H1 (cell line): ENCODE data around the gene ADPRHL1. TPM values are rescaled to one million over a fixed set of nuclear protein-coding genes. Genes with fewer than 3 reads are reported as not detected.

ENCODE experiments used
- CTCF ChIA-PET: fragments of 300-600 bp; sonication (Branson Sonifier 250); formaldehyde crosslinking; loops from one replicate; lab custom pipeline; 2021; ENCODE audit not compliant: partially characterized antibody; lab: Charles Lee
- POLR2A ChIA-PET: fragments of 300-600 bp; sonication (Branson Sonifier 250); formaldehyde crosslinking; loops from one replicate; lab custom pipeline; 2021; ENCODE audit warnings: inconsistent platforms; ENCODE audit not compliant: partially characterized antibody; lab: Charles Lee
- DNase-seq, 2 experiments: peaks; one replicate each; pipeline versions ENCODE4 v3.0.0 to v3.0.0-alpha.2; 2010 to 2022; ENCODE audit warnings: low spot score in 2 of 2, low read depth in 1 of 2, mixed read lengths in 1 of 2
- FAIRE-seq: peaks from 2 replicates; lab custom pipeline; 2011; peaks lifted over from hg19 to GRCh38; lab: Jason Lieb, UNC
- H2AFZ ChIP-seq: 2 replicates; pipeline ENCODE4 v1.8.1; 2012; ENCODE audit warnings: low read length, inconsistent platforms
- H2AK5ac ChIP-seq: 2 replicates; pipeline ENCODE4 v1.6.1; 2013; ENCODE audit warnings: low read depth, low read length
- H2BK120ac ChIP-seq: replicated peaks from 2 replicates; pipeline ENCODE3; 2013; ENCODE audit warnings: low read depth, low read length, inconsistent platforms
- H2BK12ac ChIP-seq: 2 replicates; pipeline ENCODE4 v1.6.1; 2013; ENCODE audit warnings: low read depth, low read length
- H2BK15ac ChIP-seq: 2 replicates; pipeline ENCODE4 v1.6.1; 2013; ENCODE audit warnings: low read length
- H2BK20ac ChIP-seq: 2 replicates; pipeline ENCODE4 v1.6.1; 2013; ENCODE audit warnings: low read length
- H2BK5ac ChIP-seq: 2 replicates; pipeline ENCODE4 v1.6.1; 2013; ENCODE audit warnings: low read depth, low read length
- H3K14ac ChIP-seq: 2 replicates; pipeline ENCODE4 v1.6.1; 2013; ENCODE audit warnings: inconsistent platforms; ENCODE audit not compliant: insufficient read length
- H3K18ac ChIP-seq: 2 replicates; pipeline ENCODE4 v1.6.1; 2013; ENCODE audit warnings: low read length; ENCODE audit errors: extremely low read depth
- H3K23ac ChIP-seq: 2 replicates; pipeline ENCODE4 v1.6.1; 2013; ENCODE audit warnings: inconsistent platforms; ENCODE audit not compliant: insufficient read length
- H3K23me2 ChIP-seq: 2 replicates; pipeline ENCODE4 v1.6.1; 2013; ENCODE audit warnings: low read depth, low read length
- H3K27ac ChIP-seq: 2 replicates; pipeline ENCODE4 v1.6.1; 2011; ENCODE audit warnings: low read depth, low read length, inconsistent platforms
- H3K27me3 ChIP-seq, 4 experiments: replicated peaks in 1 of 4; 1 replicate in 1 of 4; 2 replicates in 3 of 4; pipeline versions ENCODE4 v1.6.1 to v1.8.1; 2011 to 2013; ENCODE audit warnings: low read length in 3 of 4, mild to moderate bottlenecking in 3 of 4, inconsistent platforms in 2 of 4, mixed read lengths in 2 of 4, moderate library complexity in 1 of 4; ENCODE audit not compliant: control insufficient read depth in 3 of 4, insufficient read depth in 3 of 4; ENCODE audit errors: extremely low read depth in 1 of 4
- H3K36me3 ChIP-seq, 4 experiments: 2 replicates each; pipeline versions ENCODE4 v1.6.1 to v1.8.1; 2011 to 2013; ENCODE audit warnings: mild to moderate bottlenecking in 4 of 4, low read length in 3 of 4, moderate library complexity in 2 of 4, control low read depth in 1 of 4, inconsistent platforms in 1 of 4; ENCODE audit not compliant: insufficient read depth in 4 of 4, control insufficient read depth in 2 of 4
- H3K4ac ChIP-seq: replicated peaks from 2 replicates; pipeline ENCODE3; 2013; ENCODE audit warnings: low read length, low read depth, mixed read lengths, inconsistent platforms; ENCODE audit not compliant: insufficient read length
- H3K4me1 ChIP-seq, 4 experiments: replicated peaks in 1 of 4; 1 replicate in 1 of 4; 2 replicates in 3 of 4; pipeline versions ENCODE4 v1.6.1 to v1.8.1; 2011 to 2013; ENCODE audit warnings: low read length in 3 of 4, inconsistent platforms in 2 of 4, mixed read lengths in 1 of 4; ENCODE audit not compliant: insufficient read depth in 4 of 4, control insufficient read depth in 3 of 4
- H3K4me2 ChIP-seq, 2 experiments: 2 replicates each; pipeline versions ENCODE4 v1.6.1 to v1.8.1; 2011 to 2013; ENCODE audit warnings: low read depth in 2 of 2, low read length in 2 of 2, control low read depth in 1 of 2, inconsistent platforms in 1 of 2, mild to moderate bottlenecking in 1 of 2; ENCODE audit not compliant: insufficient read depth in 1 of 2
- H3K4me3 ChIP-seq, 4 experiments: fragments of 200-600, 300-600 bp in 1 of 4; sonication (generic), shearing (Covaris generic), sonication (Bioruptor Twin) in 1 of 4; 2 replicates each; pipeline versions ENCODE4 v1.5.1 to v1.8.1; 2011 to 2016; ENCODE audit warnings: low read length in 4 of 4, low read depth in 3 of 4, control low read depth in 2 of 4, inconsistent platforms in 2 of 4, mild to moderate bottlenecking in 2 of 4, mixed read lengths in 1 of 4, moderate library complexity in 1 of 4; ENCODE audit not compliant: insufficient read depth in 2 of 4; ENCODE audit errors: extremely low read depth in 1 of 4
- H3K56ac ChIP-seq: replicated peaks from 2 replicates; pipeline ENCODE3; 2013; ENCODE audit warnings: low read depth, mild to moderate bottlenecking, mixed read lengths, low read length, inconsistent platforms; ENCODE audit not compliant: insufficient read length
- H3K79me1 ChIP-seq: 2 replicates; pipeline ENCODE4 v1.6.1; 2013; ENCODE audit warnings: low read depth, low read length, control low read depth
- H3K79me2 ChIP-seq, 2 experiments: 2 replicates each; pipeline versions ENCODE4 v1.6.1 to v1.8.1; 2012 to 2013; ENCODE audit warnings: low read length in 2 of 2, mild to moderate bottlenecking in 2 of 2, inconsistent platforms in 1 of 2; ENCODE audit not compliant: insufficient read depth in 2 of 2, control insufficient read depth in 1 of 2
- H3K9ac ChIP-seq, 4 experiments: replicated peaks in 1 of 4; 1 replicate in 1 of 4; 2 replicates in 3 of 4; pipeline versions ENCODE4 v1.6.1 to v1.8.1; 2011 to 2013; ENCODE audit warnings: low read depth in 3 of 4, low read length in 3 of 4, control low read depth in 2 of 4, mild to moderate bottlenecking in 2 of 4, moderate library complexity in 2 of 4, inconsistent platforms in 1 of 4; ENCODE audit errors: extremely low read depth in 1 of 4
- H3K9me3 ChIP-seq, 2 experiments: 2 replicates each; pipeline versions ENCODE4 v1.6.1 to v1.8.1; 2012 to 2013; ENCODE audit warnings: mild to moderate bottlenecking in 2 of 2, moderate library complexity in 2 of 2, control low read depth in 1 of 2, inconsistent platforms in 1 of 2, low read depth in 1 of 2, low read length in 1 of 2, mixed read lengths in 1 of 2; ENCODE audit not compliant: insufficient read depth in 2 of 2
- H4K20me1 ChIP-seq, 2 experiments: replicated peaks in 1 of 2; 2 replicates each; pipeline versions ENCODE3 to v1.8.1; 2011 to 2013; ENCODE audit warnings: inconsistent platforms in 2 of 2, low read length in 2 of 2, mild to moderate bottlenecking in 1 of 2; ENCODE audit not compliant: insufficient read depth in 2 of 2, control insufficient read depth in 1 of 2
- H4K5ac ChIP-seq: 2 replicates; pipeline ENCODE4 v1.6.1; 2013; ENCODE audit warnings: low read length, low read depth, mixed read lengths, inconsistent platforms; ENCODE audit not compliant: insufficient read length
- H4K8ac ChIP-seq: 2 replicates; pipeline ENCODE4 v1.8.0; 2013; ENCODE audit warnings: mild to moderate bottlenecking, moderate library complexity, low read length, inconsistent platforms; ENCODE audit not compliant: insufficient read depth; ENCODE audit errors: extremely low read depth
- H4K91ac ChIP-seq: replicated peaks from 2 replicates; pipeline ENCODE3; 2013; ENCODE audit warnings: low read length, mixed read lengths, inconsistent platforms; ENCODE audit not compliant: insufficient read length
- CBX8 ChIP-seq: fragments of 300-800, 300-1000 bp; sonication (generic); IDR thresholded peaks from 2 replicates; pipeline ENCODE4 v1.7.1; 2016; ENCODE audit warnings: low read depth, low read length, borderline replicate concordance
- SP4 ChIP-seq: IDR thresholded peaks from 2 replicates; pipeline ENCODE4 v1.6.1; 2012; ENCODE audit warnings: low read length, inconsistent platforms
- WGBS, 2 experiments: shearing (Covaris generic) in 1 of 2; methylation state at CpG; one replicate each; pipeline versions ENCODE4 v1.1.6 to v1.1.7; 2013 to 2015; ENCODE audit warnings: low lambda C conversion rate in 2 of 2, mixed read lengths in 2 of 2, inconsistent platforms in 1 of 2, low coverage in 1 of 2, missing lambda C conversion rate in 1 of 2; ENCODE audit not compliant: insufficient replicate concordance in 2 of 2, insufficient coverage in 1 of 2, insufficient read length in 1 of 2; ENCODE audit errors: extremely low coverage in 1 of 2, missing lambda C conversion rate in 1 of 2; 5-methylcytosine and 5-hydroxymethylcytosine counted together
- polyA plus RNA-seq, 7 experiments: library from polyadenylated mRNA; depleted of rRNA in 3 of 7; stranded (reverse) in 5 of 7; unstranded in 2 of 7; fragments of >200 nt in 5 of 7; fragments of 200-250 nt in 2 of 7; gene quantifications; 1 replicate in 5 of 7; 2 replicates in 1 of 7; 4 replicates in 1 of 7; pipeline versions ENCODE4 v1.2.1 to v1.2.3, GENCODE V29; 2011 to 2013; ENCODE audit warnings: missing spikeins in 2 of 7, mixed read lengths in 2 of 7
- total RNA-seq: library from RNA; stranded (reverse); fragmentation: NEBNext Ultra II Directional; extraction: Animal tissue kit (Norgen Biotek cat#: 25700); gene quantifications from 2 replicates; pipeline ENCODE4 v1.2.1, GENCODE V29; 2021
- TF ChIP-seq, protein P1 (sequence below): IDR thresholded peaks from 2 replicates; pipeline ENCODE4 v1.6.1; 2012; ENCODE audit warnings: inconsistent platforms

ADPRHL1 gene
- total and polyA plus RNA-seq, 2 of the 8 experiments (the other 6 are each of a cell fraction or from before 2014, with no cell fraction given) = 0.74 to 1.7 TPM

DNA sequence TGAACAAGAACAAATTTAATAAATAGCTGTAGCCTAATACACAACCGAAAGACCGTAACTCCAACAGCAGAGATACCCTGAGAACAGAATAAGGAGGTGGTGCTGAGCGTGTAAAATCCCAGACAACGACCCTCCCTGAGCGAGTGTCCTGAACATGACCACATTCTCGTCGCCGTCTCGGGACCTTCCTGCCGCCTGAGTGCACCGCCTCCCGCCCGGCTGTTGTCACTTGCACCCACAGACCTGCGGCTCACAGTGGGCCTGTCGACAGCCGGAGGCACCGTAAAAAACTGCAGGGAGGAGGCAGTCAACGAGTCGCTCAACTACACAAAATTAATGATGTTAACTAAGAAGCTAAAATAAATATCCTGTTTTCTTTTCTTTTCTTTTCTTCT, 53.5 kb downstream of the ADPRHL1 start:
- Histone ChIP-seq H2BK12ac (no peak overlapping the region), H4K8ac (no peak overlapping the region), H3K56ac (no peak overlapping the region), H3K79me1 (no peaks in the 10 kb centered on the region), H4K20me1 (no peaks in the 10 kb centered on the region), H3K9me3 (no peaks in the 10 kb centered on the region), H4K91ac (no peak overlapping the region), H2BK5ac (no peak overlapping the region), H2BK15ac (no peak overlapping the region), H2BK120ac (no peak overlapping the region), H3K23me2 (no peaks in the 10 kb centered on the region), H3K27me3 (no peaks in the 10 kb centered on the region), H2BK20ac (no peak overlapping the region), H4K5ac (no peak overlapping the region), H2AK5ac (no peak overlapping the region), H3K4me3 (no peak overlapping the region), H3K14ac (no peak overlapping the region), H3K79me2 (no peaks in the 10 kb centered on the region), H3K23ac (no peak overlapping the region), H3K4me2 (no peak overlapping the region), H3K18ac (no peak overlapping the region), H3K4me1 (peaks cover 0 to 11% (median 6%) of the 10 kb centered on the region in 4 experiments; a peak in 6 of 7 replicates), H3K27ac (no peak overlapping the region), H2AFZ (no peak overlapping the region), H3K36me3 (no peaks in the 10 kb centered on the region), H3K9ac (no peak overlapping the region), H3K4ac (no peak overlapping the region)
- FAIRE-seq (no peak), DNase-seq (no peak)
- WGBS, 2 experiments = 96% methylated on average over 15 of the region's 19 CpGs; no CpG with 5 or more reads in 1 of the 2 experiments
- TF ChIP-seq, protein P1, sequence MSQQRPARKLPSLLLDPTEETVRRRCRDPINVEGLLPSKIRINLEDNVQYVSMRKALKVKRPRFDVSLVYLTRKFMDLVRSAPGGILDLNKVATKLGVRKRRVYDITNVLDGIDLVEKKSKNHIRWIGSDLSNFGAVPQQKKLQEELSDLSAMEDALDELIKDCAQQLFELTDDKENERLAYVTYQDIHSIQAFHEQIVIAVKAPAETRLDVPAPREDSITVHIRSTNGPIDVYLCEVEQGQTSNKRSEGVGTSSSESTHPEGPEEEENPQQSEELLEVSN = no peak
- no peak for TF ChIP-seq CBX8
- TF ChIP-seq SP4 = no peak
- POLR2A ChIA-PET = interaction anchor here (1.2 to 1.4 kb wide), 4 partner anchors 13 to 102 kb away, joined by 3 to 4 read pairs (median 4); partner anchors contain the start of gene GRTP1
- CTCF ChIA-PET = interaction anchor here (0.6 to 3.6 kb wide), 6 partner anchors 10 to 130 kb away, joined by 3 to 12 read pairs (median 4); no protein-coding TSS in a partner anchor
